HG02798 (cell line): ENCODE results near the gene PCYT1A.
"Not testable (repeated sequence)": the region's sequence is repeated elsewhere in the genome, so short reads cannot be mapped to it uniquely, and the experiment has no call there.

Experiments
- ATAC-seq: cut with Tn5 transposase; IDR thresholded peaks from one replicate; pipeline ENCODE4 v1.9.1; 2021; ENCODE audit warnings: mild to moderate bottlenecking; ENCODE audit not compliant: unreplicated experiment, poor library complexity

PCYT1A gene

DNA sequence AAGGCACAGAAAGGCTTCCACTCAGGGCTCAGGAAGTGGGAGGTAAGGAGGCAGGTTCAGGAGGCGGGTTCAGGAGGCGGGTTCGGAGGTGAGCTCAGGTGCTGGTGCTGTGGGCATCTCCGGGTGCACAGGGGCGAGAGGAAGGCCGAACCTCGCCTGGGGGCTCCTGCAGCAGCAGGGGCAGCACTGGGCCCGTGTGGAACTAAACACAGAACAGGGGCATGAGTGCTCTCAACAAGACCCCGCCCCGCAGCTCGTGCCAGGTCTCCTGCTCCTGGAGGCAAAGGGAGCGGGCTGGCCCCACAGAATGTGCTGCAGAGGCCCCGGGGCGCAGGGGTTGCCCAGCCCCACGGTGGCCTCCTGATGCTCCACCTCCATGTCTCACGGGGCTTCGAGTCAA is 90.0 kb downstream of the PCYT1A start:
- no peak for ATAC-seq

DNA sequence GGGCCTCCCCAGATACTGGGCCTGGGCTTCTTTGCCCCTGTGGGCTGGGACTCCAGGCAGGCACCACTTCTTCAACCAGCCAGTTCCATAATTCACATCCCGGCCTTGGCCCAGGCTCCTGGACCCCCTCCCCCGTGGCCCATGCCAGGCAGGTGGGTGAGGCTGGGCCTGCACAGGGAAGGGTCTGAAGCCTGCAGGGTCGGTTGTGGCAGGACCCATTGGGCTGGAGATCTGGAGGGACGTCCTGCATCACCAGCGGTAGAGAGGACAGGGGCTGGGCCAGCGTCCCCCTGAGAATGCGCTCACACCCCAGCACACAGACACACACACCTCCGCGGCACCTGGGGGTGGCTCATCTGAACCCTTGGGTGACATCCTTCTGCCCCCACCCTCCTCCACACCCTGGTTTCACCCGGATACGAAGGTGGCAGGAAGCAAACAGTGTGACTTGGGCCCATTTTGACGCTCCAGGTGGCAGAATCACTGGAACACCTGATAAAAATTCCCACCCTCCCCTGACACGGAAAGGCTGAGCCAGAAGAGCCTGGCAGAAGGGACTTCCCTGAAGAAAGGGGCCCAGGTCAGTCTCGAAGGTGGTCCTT is 91.8 kb downstream of the PCYT1A start:
- ATAC-seq = no peak

GRCh38 chr3:196194542-196194915 is 93.0 kb downstream of the PCYT1A start:
- ATAC-seq = no peak

- ATAC-seq = no peak
Observed at GRCh38 chr3:196193736-196194541, 93.6 kb downstream of the PCYT1A start.

DNA sequence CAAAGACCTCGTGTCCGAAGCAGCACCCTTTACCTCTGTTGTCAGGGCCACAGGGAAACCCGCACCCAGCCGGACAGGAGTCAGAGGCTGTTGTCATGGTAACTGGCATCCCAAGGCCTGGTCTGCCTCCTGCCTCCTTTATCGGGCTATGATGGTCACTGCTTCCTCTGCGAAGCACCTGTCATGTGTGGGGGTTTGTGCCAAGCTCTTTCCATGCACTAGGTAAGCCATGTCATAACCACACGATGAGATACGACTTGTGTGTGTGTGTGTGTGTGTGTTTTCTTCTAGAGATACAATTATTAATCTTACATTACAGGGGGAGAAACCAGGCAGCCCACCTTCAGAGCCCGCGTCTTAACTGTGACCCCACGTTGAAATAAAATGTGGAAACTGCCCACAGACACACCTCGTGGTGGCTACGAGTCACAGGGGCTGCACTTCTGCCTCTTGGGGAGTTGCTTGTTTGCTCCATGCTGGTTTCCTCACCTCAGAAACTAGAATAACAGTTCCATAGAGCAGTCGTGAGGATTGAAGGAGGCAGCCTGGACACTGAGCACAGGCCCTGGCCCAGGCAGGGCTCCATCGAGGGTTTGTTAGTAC is 94.3 kb downstream of the PCYT1A start:
- no peak for ATAC-seq

- peak; percentile 22 for ATAC-seq
Observed at GRCh38 chr3:196192524-196193051, 94.9 kb downstream of the PCYT1A start.

DNA sequence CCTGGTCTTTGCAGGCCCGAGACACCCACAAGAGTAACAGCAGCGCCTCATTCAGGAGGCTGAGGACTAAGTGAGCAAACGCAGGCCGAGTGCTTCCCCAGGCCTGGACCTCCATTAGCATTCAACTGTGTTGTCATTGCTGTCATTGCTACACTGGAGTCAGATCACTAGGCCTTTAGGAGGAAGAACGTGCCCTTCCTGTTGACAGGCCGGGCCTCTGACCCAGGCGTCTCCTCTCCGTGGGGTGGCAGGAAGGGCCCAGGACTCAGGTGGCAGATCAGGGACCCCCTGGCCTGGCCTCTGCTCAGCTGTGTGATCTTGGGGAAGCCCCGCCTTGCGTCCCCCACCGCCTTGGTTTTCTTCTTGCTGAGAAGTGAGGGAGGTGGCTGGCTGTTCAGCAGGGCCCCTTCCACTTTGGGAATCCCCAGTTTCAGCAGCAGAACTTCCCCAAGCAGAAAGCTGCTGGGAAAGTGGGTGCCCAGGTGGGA is 95.4 kb downstream of the PCYT1A start:
- ATAC-seq = peak; percentile 52

DNA sequence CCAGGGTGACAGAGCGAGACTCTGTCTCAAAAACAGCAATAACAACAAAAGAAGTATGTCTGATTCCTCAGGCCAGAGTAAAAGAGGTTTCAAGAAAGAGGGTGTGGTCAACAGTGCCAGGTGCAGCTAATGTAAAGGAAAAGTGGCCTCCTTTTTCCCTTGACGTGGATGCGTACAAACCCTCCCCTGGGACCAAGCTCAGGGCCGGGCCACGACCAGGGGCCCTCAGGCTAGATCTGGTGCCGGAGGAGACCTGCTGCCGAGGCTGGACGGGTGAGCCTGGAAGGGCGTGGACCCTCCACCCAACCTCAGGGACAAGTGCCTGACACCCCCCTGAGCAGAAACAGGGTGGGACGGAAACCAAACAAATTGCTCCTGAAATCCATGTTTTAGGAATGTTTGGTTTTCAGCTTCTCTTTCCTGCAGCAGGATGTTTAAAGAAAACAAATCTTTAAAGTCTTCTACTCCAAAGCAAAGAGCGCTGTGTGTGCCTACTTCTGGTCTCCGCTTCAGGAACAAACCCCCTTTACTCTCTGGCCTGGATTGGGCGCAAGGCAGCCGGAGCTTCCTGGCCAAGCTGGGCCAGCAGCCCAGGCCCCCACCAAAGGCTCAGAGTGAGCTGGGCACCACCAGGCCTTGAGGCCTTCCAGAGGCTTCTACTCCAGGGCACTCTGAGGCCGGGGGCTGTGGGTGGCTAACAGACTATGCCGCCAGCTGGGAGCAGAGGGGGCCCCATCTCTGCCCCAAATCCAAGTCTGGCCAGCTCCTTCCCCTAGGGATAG is 97.8 kb downstream of the PCYT1A start:
- ATAC-seq = no peak

GRCh38 chr3:196186651-196187573 is 100.6 kb downstream of the PCYT1A start:
- peak; percentile 58 for ATAC-seq

GRCh38 chr3:196184881-196185280 is 102.6 kb downstream of the PCYT1A start:
- ATAC-seq = no peak

DNA sequence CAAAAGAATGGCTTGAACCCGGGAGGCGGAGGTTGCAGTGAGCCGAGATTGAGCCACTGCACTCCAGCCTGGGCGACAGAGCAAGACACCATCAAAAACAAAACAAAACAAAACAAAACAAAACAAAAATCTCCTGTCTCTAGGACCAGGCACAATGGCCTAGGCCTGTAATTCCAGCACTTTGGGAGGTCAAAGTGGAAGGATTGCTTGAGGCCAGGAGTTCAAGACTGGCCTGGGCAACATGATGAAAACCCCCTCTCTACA is 103.4 kb downstream of the PCYT1A start:
- not testable (repeated sequence) for ATAC-seq

DNA sequence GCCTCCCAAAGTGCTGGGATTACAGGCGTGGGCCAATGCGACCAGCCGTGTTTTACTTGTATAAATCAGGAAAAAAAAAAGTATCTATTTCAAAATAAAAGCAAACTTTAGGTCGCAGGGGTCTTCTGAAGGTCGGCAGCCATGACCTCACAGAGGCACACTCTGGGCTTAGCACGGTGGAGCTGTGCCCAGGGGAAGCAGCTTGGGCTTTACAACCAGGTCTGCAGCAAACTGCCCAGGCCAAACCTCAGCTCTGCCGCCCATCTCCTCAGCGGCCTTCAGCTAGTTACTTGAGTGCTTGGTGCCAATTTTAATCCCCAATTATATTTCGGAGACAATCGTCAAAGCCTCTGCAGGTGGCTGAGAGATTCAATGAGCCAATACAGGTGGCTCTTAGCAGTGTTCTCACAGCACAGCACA is 106.4 kb downstream of the PCYT1A start:
- ATAC-seq = no peak

GRCh38 chr3:196180346-196180745 is 107.2 kb downstream of the PCYT1A start:
- ATAC-seq = no peak
